Endothelial cell of umbilical vein (primary cell): ENCODE results near the gene CCDC171. TPM values are rescaled to one million over a fixed set of nuclear protein-coding genes. Genes with fewer than 3 reads are reported as not detected.

Source experiments
- BruUV-seq: library from RNA; stranded (reverse); fragments of 400-500 nt; replicated peaks from 2 replicates; lab custom pipeline; 2021; lab: Mats Ljungman, UMichigan
- CTCF ChIA-PET: fragments of 300-600, 350-600 bp; sonication (Branson Sonifier 250); formaldehyde crosslinking; loops from one replicate; lab custom pipeline; 2021; ENCODE audit warnings: antibody characterized with exemption, inconsistent platforms; lab: Charles Lee
- POLR2A ChIA-PET: fragments of 300-600, 350-600 bp; sonication (Branson Sonifier 250); formaldehyde crosslinking; loops from one replicate; lab custom pipeline; 2021; ENCODE audit warnings: antibody characterized with exemption, inconsistent platforms; lab: Charles Lee
- DNase-seq: peaks from one replicate; pipeline ENCODE4 v3.0.0-alpha.2; 2011; ENCODE audit warnings: low read depth, low spot score
- FAIRE-seq: peaks from 2 replicates; lab custom pipeline; 2011; peaks lifted over from hg19 to GRCh38; lab: Jason Lieb, UNC
- H2AFZ ChIP-seq: 2 replicates; pipeline ENCODE4 v1.6.0; 2012; ENCODE audit warnings: low read depth, low read length, control low read depth, inconsistent platforms
- H3K27ac ChIP-seq: 2 replicates; pipeline ENCODE4 v1.5.1; 2011; ENCODE audit warnings: low read depth, mild to moderate bottlenecking, control low read depth, low read length, moderate library complexity; ENCODE audit not compliant: insufficient read depth
- H3K27me3 ChIP-seq, 2 experiments: 2 replicates each; pipeline versions ENCODE4 v1.6.0 to v1.6.1; 2011; ENCODE audit warnings: low read length in 2 of 2, mixed read lengths in 1 of 2; ENCODE audit not compliant: control insufficient read depth in 2 of 2, insufficient read depth in 2 of 2
- H3K36me3 ChIP-seq, 2 experiments: 2 replicates in 1 of 2; 3 replicates in 1 of 2; pipeline ENCODE4 v1.5.1; 2011; ENCODE audit warnings: low read length in 2 of 2, mild to moderate bottlenecking in 1 of 2, moderate library complexity in 1 of 2; ENCODE audit not compliant: control insufficient read depth in 2 of 2, insufficient read depth in 2 of 2; ENCODE audit errors: extremely low read depth in 1 of 2
- H3K4me1 ChIP-seq: 3 replicates; pipeline ENCODE4 v1.5.1; 2011; ENCODE audit warnings: mild to moderate bottlenecking, low read length; ENCODE audit not compliant: control insufficient read depth, insufficient read depth; ENCODE audit errors: extremely low read depth
- H3K4me2 ChIP-seq: 2 replicates; pipeline ENCODE4 v1.6.1; 2011; ENCODE audit warnings: low read length, control low read depth, mixed read lengths; ENCODE audit not compliant: insufficient read depth
- H3K4me3 ChIP-seq, 3 experiments: fragments of 200-600 bp in 1 of 3; sonication (generic), shearing (Covaris generic) in 1 of 3; replicated peaks in 1 of 3; 2 replicates each; pipeline ENCODE4 v1.5.1; 2011 to 2016; ENCODE audit warnings: control low read depth in 3 of 3, low read length in 3 of 3, mild to moderate bottlenecking in 2 of 3, inconsistent platforms in 1 of 3, low read depth in 1 of 3, moderate library complexity in 1 of 3; ENCODE audit not compliant: insufficient read depth in 1 of 3
- H3K79me2 ChIP-seq: 2 replicates; pipeline ENCODE4 v1.6.0; 2012; ENCODE audit warnings: low read length, inconsistent platforms; ENCODE audit not compliant: control insufficient read depth, insufficient read depth
- H3K9ac ChIP-seq: replicated peaks from 2 replicates; pipeline ENCODE3; 2011; ENCODE audit warnings: low read length, control low read depth; ENCODE audit not compliant: insufficient read depth; ENCODE audit errors: extremely low read depth
- H3K9me1 ChIP-seq: replicated peaks from 3 replicates; pipeline ENCODE4 v1.6.0; 2011; ENCODE audit warnings: mild to moderate bottlenecking, low read length; ENCODE audit not compliant: control insufficient read depth, insufficient read depth; ENCODE audit errors: extremely low read depth
- H3K9me3 ChIP-seq: replicated peaks from 2 replicates; pipeline ENCODE4 v1.5.1; 2012; ENCODE audit warnings: low read length, inconsistent platforms; ENCODE audit not compliant: control insufficient read depth, insufficient read depth
- H4K20me1 ChIP-seq: replicated peaks from 2 replicates; pipeline ENCODE3; 2011; ENCODE audit warnings: mild to moderate bottlenecking, low read length; ENCODE audit not compliant: control insufficient read depth, insufficient read depth; ENCODE audit errors: extremely low read depth
- CTCF ChIP-seq, 2 donors: IDR thresholded peaks; 1 replicate in 1 of 2; 2 replicates in 1 of 2; pipeline ENCODE4 v1.5.1; 2011; ENCODE audit warnings: low read length in 2 of 2, mild to moderate bottlenecking in 2 of 2, moderate library complexity in 2 of 2, control low read depth in 1 of 2, inconsistent platforms in 1 of 2, low read depth in 1 of 2; ENCODE audit not compliant: insufficient read depth in 1 of 2; ENCODE audit errors: extremely low read depth in 1 of 2
- EZH2 ChIP-seq: IDR thresholded peaks from 2 replicates; pipeline ENCODE4 v1.6.1; 2012; ENCODE audit warnings: borderline replicate concordance, low read depth, mild to moderate bottlenecking, moderate library complexity, low read length, inconsistent platforms; ENCODE audit not compliant: severe bottlenecking
- FOS ChIP-seq: IDR thresholded peaks from 2 replicates; pipeline ENCODE4 v1.6.1; 2011; ENCODE audit warnings: mild to moderate bottlenecking, low read length, moderate library complexity, borderline replicate concordance; ENCODE audit not compliant: insufficient read depth
- GATA2 ChIP-seq: IDR thresholded peaks from 2 replicates; pipeline ENCODE4 v1.7.0; 2011; ENCODE audit warnings: low read depth, mild to moderate bottlenecking, moderate library complexity, mixed read lengths, low read length; ENCODE audit not compliant: insufficient read length, insufficient read depth
- JUN ChIP-seq: IDR thresholded peaks from 2 replicates; pipeline ENCODE4 v1.6.1; 2011; ENCODE audit warnings: borderline replicate concordance, low read depth; ENCODE audit not compliant: insufficient read length, insufficient read depth
- MAX ChIP-seq: IDR thresholded peaks from 2 replicates; pipeline ENCODE4 v1.6.1; 2011; ENCODE audit not compliant: insufficient read depth, insufficient read length
- MYC ChIP-seq: IDR thresholded peaks from one replicate; pipeline ENCODE4 v1.6.1; 2011; ENCODE audit warnings: mild to moderate bottlenecking, low read depth, low read length
- POLR2A ChIP-seq: IDR thresholded peaks from 2 replicates; pipeline ENCODE4 v1.6.1; 2012; ENCODE audit warnings: low read depth, mild to moderate bottlenecking, control low read depth, low read length
- POLR2AphosphoS5 ChIP-seq: IDR thresholded peaks from 2 replicates; pipeline ENCODE4 v1.6.1; 2012; ENCODE audit warnings: low read depth, mild to moderate bottlenecking, control low read depth, low read length, moderate library complexity; ENCODE audit not compliant: insufficient read depth
- dilution Hi-C: fragments of 300-500 bp; cut with MboI; formaldehyde crosslinking; loops from one replicate; pipeline ENCODE4 v1.15.0; 2019; ENCODE audit warnings: low sequenced_read_pairs; ENCODE audit not compliant: extremely low pct_ligation_motif_present
- intact Hi-C: fragments of 100-400 bp; cut with micrococcal nuclease; formaldehyde crosslinking; loops from one replicate; pipeline ENCODE4 v1.10.0; 2022
- polyA plus RNA-seq, 4 experiments: library from polyadenylated mRNA; depleted of rRNA in 3 of 4; stranded (reverse) in 3 of 4; unstranded in 1 of 4; fragments of >200 nt; gene quantifications; 2 replicates each; pipeline versions ENCODE4 v1.2.1 to v1.2.3, GENCODE V29; 2011 to 2012; ENCODE audit warnings: missing spikeins in 1 of 4
- total RNA-seq: library from RNA; stranded (reverse); gene quantifications from 2 replicates; pipeline ENCODE4 v1.2.3, GENCODE V29; 2021

The CCDC171 gene
- total and polyA plus RNA-seq, 2 donors (not counting 3 experiments of a cell fraction or from before 2014, with no cell fraction given), result 0.58 to 1.4 TPM

DNA sequence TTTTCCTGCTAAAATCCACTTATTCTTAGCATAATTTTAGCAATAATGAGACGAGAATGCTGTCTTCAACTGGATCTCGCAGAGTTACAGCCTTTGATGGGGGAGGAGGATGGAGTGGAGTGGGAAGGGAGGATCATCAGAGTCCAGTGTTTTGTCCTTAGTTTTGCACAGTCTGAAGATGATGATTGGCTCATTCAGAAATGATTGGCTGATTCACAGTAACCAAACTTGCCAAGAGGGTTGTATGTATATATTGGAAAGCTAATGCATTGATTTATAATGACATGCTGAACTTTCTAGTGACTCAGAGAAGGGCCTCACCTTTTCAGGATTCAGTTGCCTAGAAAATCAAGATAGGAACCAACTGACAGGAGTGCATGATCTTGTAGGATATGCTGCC, 448.0 kb downstream of the CCDC171 start:
- no TSS peak for BruUV-seq
- intact Hi-C loops, result no loop called here
- no peaks in the 10 kb centered on the region for H3K27me3 ChIP-seq
- H3K36me3 ChIP-seq, result no peaks in the 10 kb centered on the region
- no peaks in the 10 kb centered on the region for H3K9me1 ChIP-seq
- H3K27ac ChIP-seq, result no peak overlapping the region
- DNase-seq (no peak), FAIRE-seq (no peak)
- H4K20me1 ChIP-seq, result no peaks in the 10 kb centered on the region
- H3K9me3 ChIP-seq, result no peaks in the 10 kb centered on the region
- H3K79me2 ChIP-seq, result no peaks in the 10 kb centered on the region
- no peak overlapping the region for H2AFZ ChIP-seq
- no peak overlapping the region for H3K9ac ChIP-seq
- H3K4me2 ChIP-seq, result no peak overlapping the region
- H3K4me3 ChIP-seq, result no peak overlapping the region
- CTCF ChIA-PET, result no interaction called here
- POLR2A ChIA-PET, result no interaction called here
- TF ChIP-seq EZH2 (no peak), FOS (no peak), POLR2AphosphoS5 (no peak), JUN (no peak), MYC (no peak), CTCF (IDR thresholded peaks at IDR 0.05; ENCODE audit: extremely low read depth in 1 of 2, insufficient read depth in 1 of 2, low read depth in 1 of 2, low read length in 2 of 2) (no peak)
- dilution Hi-C loops, result no loop called here
- peaks cover 9% of the 10 kb centered on the region for H3K4me1 ChIP-seq

DNA sequence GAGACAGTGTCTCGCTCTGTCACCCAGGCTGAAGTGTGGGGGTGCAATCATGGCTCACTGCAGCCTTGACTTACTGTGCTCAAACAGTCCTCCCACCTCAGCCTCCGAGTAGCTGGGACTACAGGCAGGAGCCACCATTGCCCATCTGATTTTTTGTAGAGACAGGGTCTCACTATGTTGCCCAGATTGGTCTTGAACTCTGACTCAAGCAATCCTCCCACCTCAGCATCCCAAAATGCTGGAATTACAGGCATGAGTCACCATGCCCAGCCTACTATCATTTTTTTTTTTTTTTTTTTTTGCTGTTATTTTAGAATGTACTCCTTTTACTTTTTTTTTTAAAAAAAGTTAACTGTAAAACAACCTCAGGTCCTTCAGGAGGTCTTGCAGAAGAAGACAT, 449.0 kb downstream of the CCDC171 start:
- dilution Hi-C loops, result no loop called here
- Histone ChIP-seq H3K4me2 (no peak overlapping the region), H3K4me3 (no peak overlapping the region), H4K20me1 (no peaks in the 10 kb centered on the region), H3K36me3 (no peaks in the 10 kb centered on the region), H3K9me3 (no peaks in the 10 kb centered on the region), H3K4me1 (peaks cover 9% of the 10 kb centered on the region), H3K9me1 (no peaks in the 10 kb centered on the region), H3K27me3 (no peaks in the 10 kb centered on the region), H3K79me2 (no peaks in the 10 kb centered on the region), H2AFZ (no peak overlapping the region), H3K27ac (no peak overlapping the region), H3K9ac (no peak overlapping the region)
- DNase-seq (no peak), FAIRE-seq (no peak)
- ChIA-PET CTCF (interaction anchor here (0.7 kb wide), 1 partner anchor 130 kb away, joined by 3 read pairs; no protein-coding TSS in a partner anchor), POLR2A (no interaction called here)
- TF ChIP-seq POLR2A, result no peak
- no peak for TF ChIP-seq CTCF (IDR thresholded peaks at IDR 0.05; ENCODE audit: extremely low read depth in 1 of 2, insufficient read depth in 1 of 2, low read depth in 1 of 2, low read length in 2 of 2)
- no peak for TF ChIP-seq MYC
- no peak for TF ChIP-seq GATA2
- no peak for TF ChIP-seq EZH2
- TF ChIP-seq JUN, result no peak
- no peak for TF ChIP-seq MAX
- no peak for TF ChIP-seq POLR2AphosphoS5
- TF ChIP-seq FOS, result no peak
- intact Hi-C loops, result no loop called here
- no TSS peak for BruUV-seq
